ENCODE data around the gene PARVB. TPM values are rescaled to one million over a fixed set of nuclear protein-coding genes. Genes with fewer than 3 reads are reported as not detected.

PARVB gene
- total and polyA plus RNA-seq, 9 of the 15 experiments (the other 6 are each of a cell fraction or from before 2014, with no cell fraction given): 1.1 to 59.2 (median 29.2) TPM

DNA sequence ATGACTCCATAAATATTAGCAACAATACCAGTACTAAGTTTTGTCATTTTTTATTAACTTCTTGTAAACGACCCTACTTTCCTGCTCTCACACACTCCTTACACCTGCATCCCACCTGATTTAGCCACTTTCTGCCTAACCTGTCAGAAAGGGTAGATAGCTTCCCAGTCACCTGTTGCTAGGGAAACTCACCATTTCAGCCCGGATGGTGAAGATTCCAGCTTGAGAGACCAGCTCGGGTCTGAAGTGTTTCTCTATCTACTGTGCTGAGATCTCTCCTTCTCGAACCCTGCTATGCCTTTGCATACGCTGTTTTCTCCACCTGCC, 156.6 kb downstream of the PARVB start, which contains the start of gene PARVG (continued):
- TF ChIP-seq, protein P1, sequence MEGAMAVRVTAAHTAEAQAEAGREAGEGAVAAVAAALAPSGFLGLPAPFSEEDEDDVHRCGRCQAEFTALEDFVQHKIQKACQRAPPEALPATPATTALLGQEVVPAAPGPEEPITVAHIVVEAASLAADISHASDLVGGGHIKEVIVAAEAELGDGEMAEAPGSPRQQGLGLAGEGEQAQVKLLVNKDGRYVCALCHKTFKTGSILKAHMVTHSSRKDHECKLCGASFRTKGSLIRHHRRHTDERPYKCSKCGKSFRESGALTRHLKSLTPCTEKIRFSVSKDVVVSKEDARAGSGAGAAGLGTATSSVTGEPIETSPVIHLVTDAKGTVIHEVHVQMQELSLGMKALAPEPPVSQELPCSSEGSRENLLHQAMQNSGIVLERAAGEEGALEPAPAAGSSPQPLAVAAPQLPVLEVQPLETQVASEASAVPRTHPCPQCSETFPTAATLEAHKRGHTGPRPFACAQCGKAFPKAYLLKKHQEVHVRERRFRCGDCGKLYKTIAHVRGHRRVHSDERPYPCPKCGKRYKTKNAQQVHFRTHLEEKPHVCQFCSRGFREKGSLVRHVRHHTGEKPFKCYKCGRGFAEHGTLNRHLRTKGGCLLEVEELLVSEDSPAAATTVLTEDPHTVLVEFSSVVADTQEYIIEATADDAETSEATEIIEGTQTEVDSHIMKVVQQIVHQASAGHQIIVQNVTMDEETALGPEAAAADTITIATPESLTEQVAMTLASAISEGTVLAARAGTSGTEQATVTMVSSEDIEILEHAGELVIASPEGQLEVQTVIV (CRISPR knock-in tag; IDR thresholded peaks at IDR 0.05; ENCODE audit: borderline replicate concordance): no peak
- TF ChIP-seq ATF1 (CRISPR knock-in tag; IDR thresholded peaks at IDR 0.05) (no peak), ATF1 (tag; IDR thresholded peaks at IDR 0.05) (0 out of 2 replicates have a peak, but pooled peaks have one; percentile 18), RFX5 (IDR thresholded peaks at IDR 0.05; ENCODE audit: low read depth, low read length) (peak; percentile 93), CBX5 (IDR thresholded peaks at IDR 0.05; ENCODE audit: borderline replicate concordance, low read depth) (no peak), ZFP36 (IDR thresholded peaks at IDR 0.05; ENCODE audit: low read depth, low read length, partially characterized antibody) (no peak), CREM (IDR thresholded peaks at IDR 0.05; ENCODE audit: low read depth) (0 out of 2 replicates have a peak, but pooled peaks have one; percentile 17)
- TF ChIP-seq, protein P2, sequence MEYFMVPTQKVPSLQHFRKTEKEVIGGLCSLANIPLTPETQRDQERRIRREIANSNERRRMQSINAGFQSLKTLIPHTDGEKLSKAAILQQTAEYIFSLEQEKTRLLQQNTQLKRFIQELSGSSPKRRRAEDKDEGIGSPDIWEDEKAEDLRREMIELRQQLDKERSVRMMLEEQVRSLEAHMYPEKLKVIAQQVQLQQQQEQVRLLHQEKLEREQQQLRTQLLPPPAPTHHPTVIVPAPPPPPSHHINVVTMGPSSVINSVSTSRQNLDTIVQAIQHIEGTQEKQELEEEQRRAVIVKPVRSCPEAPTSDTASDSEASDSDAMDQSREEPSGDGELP (CRISPR knock-in tag; IDR thresholded peaks at IDR 0.05; ENCODE audit: borderline replicate concordance): no peak
